HG03135 (cell line): ENCODE data around the gene SPINK9.

Experiments used
- ATAC-seq: cut with Tn5 transposase; IDR thresholded peaks from one replicate; pipeline ENCODE4 v1.9.1; 2021; ENCODE audit warnings: mild to moderate bottlenecking, moderate library complexity; ENCODE audit not compliant: unreplicated experiment

The SPINK9 gene

GRCh38 chr5:148364343-148364742, 29.0 kb downstream of the SPINK9 start:
- no peak for ATAC-seq

DNA sequence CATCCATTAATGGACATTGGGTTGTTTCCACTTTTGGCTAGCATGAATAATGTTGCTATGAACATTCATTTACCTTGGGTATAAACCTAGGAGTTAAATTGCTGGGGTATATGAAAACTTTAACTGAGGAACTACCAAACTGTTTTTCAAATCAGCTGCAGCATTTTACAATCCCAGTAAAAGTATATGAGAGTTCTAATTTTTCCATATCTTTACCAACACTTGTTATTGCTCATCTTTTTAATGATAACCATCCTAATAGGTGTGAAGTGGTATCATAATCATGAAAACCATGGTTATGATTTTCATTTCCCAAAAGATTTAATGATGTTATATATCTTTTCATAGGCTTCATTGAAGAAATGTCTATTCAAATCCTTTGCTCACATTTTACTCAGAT, 32.9 kb downstream of the SPINK9 start:
- no peak for ATAC-seq

DNA sequence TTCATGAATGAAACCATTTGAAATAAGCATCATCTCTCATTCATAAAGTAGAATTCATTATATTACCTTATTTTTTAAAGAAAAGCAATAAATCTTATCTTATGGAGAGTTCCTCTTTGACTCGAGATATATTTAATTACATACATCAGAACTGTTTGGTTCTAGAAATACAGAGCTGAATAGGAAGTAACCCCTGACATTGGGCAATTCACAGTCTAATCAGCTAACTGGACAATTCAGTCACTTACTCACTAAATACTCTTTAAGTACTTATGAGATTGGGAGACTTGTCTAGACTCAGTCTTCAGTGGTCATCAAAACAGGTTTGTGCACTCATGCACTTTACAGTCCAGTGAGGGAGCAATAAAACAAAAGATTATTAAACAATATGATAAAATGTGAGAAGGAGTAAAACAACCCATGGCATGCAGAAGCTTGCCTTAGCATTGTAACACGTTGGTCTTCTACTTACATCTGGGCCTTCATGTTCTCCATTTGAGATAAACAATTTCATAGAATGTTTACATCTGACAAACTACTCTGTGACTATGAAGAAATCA, 36.9 kb downstream of the SPINK9 start:
- no peak for ATAC-seq

- ATAC-seq = no peak
Observed at GRCh38 chr5:148372893-148373292, 37.5 kb downstream of the SPINK9 start.

DNA sequence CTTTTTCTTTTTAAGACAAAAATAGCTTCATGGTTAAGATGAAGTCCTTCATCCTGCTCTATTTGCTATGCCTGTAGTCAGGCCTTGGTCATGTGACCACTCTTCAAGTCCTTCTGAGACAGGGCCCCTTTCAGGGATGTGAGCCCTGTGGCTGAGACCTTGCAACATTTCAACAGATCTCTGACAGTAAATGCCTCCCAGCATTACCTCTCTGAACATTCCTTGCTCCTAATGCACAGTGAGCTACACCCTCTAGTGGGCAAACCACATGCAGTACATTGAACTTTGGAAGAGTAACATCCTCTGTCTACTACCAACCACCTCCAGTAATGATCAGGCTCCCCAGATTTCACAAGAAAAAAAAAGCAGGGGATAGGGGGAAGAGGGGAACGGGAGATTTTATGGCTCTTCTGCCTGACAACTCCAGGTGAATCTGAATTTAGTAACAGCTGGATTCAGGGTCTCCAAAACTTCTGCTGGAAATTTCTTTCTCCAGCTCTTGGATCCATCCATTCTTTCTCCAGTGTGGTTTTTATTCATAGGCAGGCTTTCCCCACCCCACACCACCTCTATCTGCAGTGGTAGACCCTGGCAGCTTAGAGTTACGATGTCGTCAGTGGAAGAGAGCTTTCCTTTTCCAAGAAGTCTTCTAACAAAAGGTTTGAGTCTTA, 39.5 kb downstream of the SPINK9 start:
- peak; percentile 78 for ATAC-seq

DNA sequence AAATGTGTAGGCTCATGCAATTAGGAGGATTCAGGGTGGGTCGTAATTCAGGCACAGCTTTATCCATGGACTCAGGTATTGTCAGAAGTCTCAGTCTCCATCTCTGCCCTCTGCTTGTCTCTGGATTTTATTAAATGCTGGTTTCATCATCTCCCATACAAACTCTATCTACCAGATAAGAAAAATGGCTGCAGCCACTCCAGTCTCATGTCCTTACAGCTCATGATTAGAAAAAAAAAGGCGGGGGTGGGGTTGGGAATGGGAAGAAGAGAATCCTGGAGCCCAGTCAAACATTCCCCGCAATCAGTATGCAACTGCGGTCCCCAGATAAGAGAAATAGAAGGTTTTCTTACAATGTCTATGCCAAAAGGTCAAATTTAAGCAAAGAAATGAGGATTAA, 40.8 kb downstream of the SPINK9 start:
- no peak for ATAC-seq

GRCh38 chr5:148378670-148379069, 43.3 kb downstream of the SPINK9 start:
- no peak for ATAC-seq

GRCh38 chr5:148379340-148379739, 44.0 kb downstream of the SPINK9 start:
- ATAC-seq = no peak

DNA sequence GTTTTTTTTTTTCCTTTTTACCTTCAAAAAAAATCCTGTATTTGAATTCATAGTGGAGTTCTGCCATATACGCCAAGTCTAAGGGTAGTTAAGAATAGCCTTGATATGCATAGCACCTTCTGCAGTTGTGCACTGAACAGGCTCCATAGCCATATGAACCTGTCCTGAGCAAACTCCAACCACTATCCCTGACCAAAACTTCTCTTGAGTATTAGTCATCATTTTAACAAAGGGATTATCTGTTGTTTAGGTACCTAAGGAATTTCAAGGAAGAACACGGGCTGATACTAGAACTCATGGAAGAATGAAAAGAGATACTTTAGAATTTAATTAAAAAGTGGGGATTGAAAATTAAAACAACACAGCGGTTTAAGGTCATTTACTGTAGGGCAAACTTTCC, 46.5 kb downstream of the SPINK9 start:
- ATAC-seq = no peak

DNA sequence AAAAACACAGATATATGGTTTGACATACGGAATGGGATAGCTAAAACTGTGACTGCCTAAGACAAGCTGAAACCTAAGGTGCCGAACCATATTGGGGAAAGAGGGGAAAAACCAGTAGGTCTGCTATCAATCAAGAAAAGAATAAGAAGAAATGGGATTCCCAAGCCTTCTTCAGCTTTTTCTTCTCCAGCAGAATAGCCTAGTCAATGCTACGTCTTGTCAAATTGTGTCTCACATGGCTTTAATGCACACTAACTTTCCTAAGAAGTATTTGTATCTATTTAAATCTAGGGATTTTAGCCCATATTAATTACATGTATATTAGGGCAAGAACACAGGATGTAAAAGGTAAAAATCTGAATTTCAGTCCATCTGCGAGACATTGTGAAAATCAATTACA, 47.6 kb downstream of the SPINK9 start:
- ATAC-seq = no peak

DNA sequence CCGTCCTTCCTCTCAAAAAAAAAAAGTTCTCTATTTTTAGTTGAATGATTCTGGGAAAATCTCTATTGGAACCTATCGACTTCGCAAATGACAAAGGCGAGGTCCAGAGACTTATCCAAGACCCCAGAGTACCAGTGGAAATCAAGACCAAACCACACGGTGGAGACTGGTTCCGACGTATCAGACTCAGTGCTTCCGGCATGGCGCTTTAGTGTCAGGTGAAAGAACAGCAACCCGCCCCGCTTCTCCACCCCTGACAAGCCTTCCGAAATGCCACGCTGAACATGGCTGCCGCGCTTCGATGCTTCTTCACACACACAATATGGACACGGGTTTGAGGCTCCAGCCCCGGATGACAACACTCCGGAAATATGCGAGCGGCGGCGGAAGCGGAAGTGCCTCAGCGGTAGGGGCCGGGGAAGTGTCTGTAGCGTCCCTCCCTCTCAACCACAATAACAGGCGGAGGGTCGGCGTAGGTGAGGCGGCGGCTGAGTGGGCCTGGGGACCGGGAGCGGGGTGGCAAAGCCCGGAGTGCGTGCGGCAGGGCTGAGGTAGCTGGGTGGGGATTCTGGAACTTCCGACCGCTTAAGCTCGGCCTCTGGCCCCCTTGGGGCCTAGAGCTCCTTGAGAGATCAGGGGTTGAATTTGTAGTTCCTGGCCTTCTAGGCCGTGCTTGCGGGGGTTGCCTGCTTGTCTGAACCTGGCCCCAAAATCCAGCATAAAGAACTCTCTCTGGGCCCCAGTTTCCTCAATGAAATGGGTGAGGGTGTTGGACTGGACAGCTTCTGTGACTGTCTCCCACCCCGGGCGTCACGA, 48.4 kb downstream of the SPINK9 start, which contains the start of gene FBXO38:
Gene FBXO38, plus strand, starts transcription at position 395 of the 816 bp plus-strand sequence. CDS start 10,819 bp downstream, outside the sequence.
- ATAC-seq = peak; percentile 99

DNA sequence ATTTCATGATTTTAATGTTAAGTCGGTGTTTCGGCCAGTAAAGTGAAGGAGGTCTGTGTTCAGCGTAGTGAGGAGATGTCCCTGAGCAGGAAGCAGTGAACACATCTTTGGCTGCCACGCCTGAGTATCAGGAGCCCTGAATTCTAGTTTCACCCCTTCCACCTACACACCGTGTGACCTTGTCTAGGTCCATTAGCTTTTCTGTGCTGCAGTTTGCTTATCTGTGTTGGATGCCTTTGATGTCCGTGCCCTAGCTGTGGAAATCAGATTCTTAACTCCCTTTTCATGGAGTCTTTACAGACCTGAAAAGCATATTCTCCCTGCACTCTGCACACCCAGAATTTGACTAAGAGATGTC, 49.0 kb downstream of the SPINK9 start:
- peak; percentile 22 for ATAC-seq

DNA sequence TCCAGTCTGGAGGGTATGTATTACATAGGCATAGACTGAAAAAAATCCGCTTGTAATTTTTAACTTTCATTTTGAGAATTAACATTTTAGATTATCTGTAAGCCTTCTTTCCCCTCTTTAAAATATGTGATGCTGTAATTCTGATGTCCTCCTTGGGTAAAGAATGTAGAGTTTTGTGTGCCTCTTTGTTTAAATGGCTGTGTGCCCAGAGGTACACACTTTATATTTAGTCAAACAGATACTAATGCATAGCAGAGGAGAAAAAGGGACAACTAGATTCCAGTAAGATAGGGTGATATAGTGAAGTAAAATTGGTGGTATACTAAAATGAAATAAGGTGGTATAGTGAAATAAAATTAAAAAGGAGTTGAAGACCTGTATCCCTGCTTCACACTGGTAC, 49.7 kb downstream of the SPINK9 start:
- ATAC-seq = no peak

- ATAC-seq = no peak
Observed at GRCh38 chr5:148386041-148386440, 50.7 kb downstream of the SPINK9 start.

- no peak for ATAC-seq
Observed at GRCh38 chr5:148387325-148387724, 52.0 kb downstream of the SPINK9 start.

GRCh38 chr5:148388696-148389095, 53.3 kb downstream of the SPINK9 start:
- no peak for ATAC-seq
